ENCODE results near the gene SH2D4B. TPM values are rescaled to one million over a fixed set of nuclear protein-coding genes. Genes with fewer than 3 reads are reported as not detected.

SH2D4B gene
- total RNA-seq, 1 experiment from 2014 or later = 0.10 TPM

DNA sequence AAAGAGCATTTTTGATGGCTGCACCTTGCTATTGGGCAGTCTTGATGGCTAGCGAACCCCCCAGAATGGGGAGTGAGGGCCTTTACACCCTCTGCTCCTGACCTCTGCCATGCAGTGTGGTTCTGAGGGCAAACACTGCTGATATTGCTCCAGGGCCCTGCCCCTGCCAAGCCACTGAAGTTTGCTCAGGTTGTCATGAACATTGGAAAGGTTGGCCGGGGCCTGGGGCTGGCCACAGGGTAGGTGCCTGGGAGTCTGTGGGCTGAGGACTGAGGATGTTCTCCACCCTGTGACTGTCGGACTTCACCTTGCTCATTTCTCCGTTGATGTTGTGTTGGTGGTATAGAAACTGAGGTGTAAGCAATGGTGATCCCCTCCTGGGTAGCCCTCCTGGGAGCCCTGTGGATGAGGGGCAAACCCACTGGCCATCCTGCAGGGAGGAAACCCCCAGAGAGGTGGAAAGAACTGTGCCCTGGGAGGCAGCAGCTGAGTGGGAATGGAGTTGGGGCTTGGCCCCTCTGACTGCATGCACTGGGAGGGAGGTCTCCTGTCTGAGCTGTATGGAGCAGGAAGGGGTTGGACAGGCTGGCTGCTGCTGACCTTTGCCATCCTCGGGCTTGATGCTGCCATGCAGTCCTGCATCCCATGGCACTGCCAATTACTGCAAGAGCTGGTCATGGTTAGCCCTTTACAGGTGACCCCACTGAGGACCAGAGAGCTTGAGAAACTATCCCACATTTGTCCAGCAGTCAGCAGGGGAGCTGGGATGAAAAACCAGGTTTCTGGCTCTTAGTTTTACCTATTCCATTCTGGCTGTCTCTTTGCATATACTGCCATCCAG lies 77.1 kb downstream of the SH2D4B start:
- Histone ChIP-seq H3K4me1 (ENCODE audit: control insufficient read depth, insufficient read depth, low read length) (no peaks in the 10 kb centered on the region), H3K36me3 (ENCODE audit: control insufficient read depth, insufficient read depth, low read length) (no peaks in the 10 kb centered on the region), H3K27ac (ENCODE audit: low read length) (no peak overlapping the region), H3K9me3 (ENCODE audit: control insufficient read depth, insufficient read depth, low read depth, low read length) (no peaks in the 10 kb centered on the region), H3K27me3 (ENCODE audit: control insufficient read depth, insufficient read depth, low read length) (peaks cover 15% of the 10 kb centered on the region), H3K4me3 (ENCODE audit: low read depth in 2 of 2, low read length in 2 of 2) (no peak overlapping the region)
- ChIA-PET POLR2A (no interaction called here), CTCF (no interaction called here)
- TF ChIP-seq, protein P1, sequence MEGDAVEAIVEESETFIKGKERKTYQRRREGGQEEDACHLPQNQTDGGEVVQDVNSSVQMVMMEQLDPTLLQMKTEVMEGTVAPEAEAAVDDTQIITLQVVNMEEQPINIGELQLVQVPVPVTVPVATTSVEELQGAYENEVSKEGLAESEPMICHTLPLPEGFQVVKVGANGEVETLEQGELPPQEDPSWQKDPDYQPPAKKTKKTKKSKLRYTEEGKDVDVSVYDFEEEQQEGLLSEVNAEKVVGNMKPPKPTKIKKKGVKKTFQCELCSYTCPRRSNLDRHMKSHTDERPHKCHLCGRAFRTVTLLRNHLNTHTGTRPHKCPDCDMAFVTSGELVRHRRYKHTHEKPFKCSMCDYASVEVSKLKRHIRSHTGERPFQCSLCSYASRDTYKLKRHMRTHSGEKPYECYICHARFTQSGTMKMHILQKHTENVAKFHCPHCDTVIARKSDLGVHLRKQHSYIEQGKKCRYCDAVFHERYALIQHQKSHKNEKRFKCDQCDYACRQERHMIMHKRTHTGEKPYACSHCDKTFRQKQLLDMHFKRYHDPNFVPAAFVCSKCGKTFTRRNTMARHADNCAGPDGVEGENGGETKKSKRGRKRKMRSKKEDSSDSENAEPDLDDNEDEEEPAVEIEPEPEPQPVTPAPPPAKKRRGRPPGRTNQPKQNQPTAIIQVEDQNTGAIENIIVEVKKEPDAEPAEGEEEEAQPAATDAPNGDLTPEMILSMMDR (IDR thresholded peaks at IDR 0.05) = no peak
- no peak for TF ChIP-seq TCF7L2 (IDR thresholded peaks at IDR 0.05; ENCODE audit: low read depth, low read length)
- no peak for TF ChIP-seq SIN3A (IDR thresholded peaks at IDR 0.05; ENCODE audit: borderline replicate concordance, insufficient read depth, low read depth, low read length)
- TF ChIP-seq POLR2AphosphoS5 (IDR thresholded peaks at IDR 0.05; ENCODE audit: low read depth, low read length) = no peak
- TF ChIP-seq, protein P2, sequence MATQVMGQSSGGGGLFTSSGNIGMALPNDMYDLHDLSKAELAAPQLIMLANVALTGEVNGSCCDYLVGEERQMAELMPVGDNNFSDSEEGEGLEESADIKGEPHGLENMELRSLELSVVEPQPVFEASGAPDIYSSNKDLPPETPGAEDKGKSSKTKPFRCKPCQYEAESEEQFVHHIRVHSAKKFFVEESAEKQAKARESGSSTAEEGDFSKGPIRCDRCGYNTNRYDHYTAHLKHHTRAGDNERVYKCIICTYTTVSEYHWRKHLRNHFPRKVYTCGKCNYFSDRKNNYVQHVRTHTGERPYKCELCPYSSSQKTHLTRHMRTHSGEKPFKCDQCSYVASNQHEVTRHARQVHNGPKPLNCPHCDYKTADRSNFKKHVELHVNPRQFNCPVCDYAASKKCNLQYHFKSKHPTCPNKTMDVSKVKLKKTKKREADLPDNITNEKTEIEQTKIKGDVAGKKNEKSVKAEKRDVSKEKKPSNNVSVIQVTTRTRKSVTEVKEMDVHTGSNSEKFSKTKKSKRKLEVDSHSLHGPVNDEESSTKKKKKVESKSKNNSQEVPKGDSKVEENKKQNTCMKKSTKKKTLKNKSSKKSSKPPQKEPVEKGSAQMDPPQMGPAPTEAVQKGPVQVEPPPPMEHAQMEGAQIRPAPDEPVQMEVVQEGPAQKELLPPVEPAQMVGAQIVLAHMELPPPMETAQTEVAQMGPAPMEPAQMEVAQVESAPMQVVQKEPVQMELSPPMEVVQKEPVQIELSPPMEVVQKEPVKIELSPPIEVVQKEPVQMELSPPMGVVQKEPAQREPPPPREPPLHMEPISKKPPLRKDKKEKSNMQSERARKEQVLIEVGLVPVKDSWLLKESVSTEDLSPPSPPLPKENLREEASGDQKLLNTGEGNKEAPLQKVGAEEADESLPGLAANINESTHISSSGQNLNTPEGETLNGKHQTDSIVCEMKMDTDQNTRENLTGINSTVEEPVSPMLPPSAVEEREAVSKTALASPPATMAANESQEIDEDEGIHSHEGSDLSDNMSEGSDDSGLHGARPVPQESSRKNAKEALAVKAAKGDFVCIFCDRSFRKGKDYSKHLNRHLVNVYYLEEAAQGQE (IDR thresholded peaks at IDR 0.05; ENCODE audit: insufficient read depth in 1 of 2, low read depth in 2 of 2, low read length in 1 of 2) = no peak
- ATAC-seq = no peak
- intact Hi-C loops (cut with micrococcal nuclease; ENCODE audit: unreplicated experiment) = no loop called here
- in situ Hi-C loops (cut with HindIII; ENCODE audit: low pct_unique_long_range_greater_than_20kb, low sequenced_read_pairs) = no loop called here
- DNase-seq (ENCODE audit: low read depth, low spot score) = no peak
- BruUV-seq (replicated peaks) = no TSS peak

- BruUV-seq (replicated peaks) = no TSS peak
- in situ Hi-C loops (cut with HindIII; ENCODE audit: low pct_unique_long_range_greater_than_20kb, low sequenced_read_pairs) = no loop called here
These were observed 80.1 kb downstream of the SH2D4B start for GRCh38 chr10:80617807-80618206.

More at GRCh38 chr10:80617807-80618206, 80.1 kb downstream of the SH2D4B start:
- Histone ChIP-seq H3K27me3 (ENCODE audit: control insufficient read depth, insufficient read depth, low read length) (peaks cover 9% of the 10 kb centered on the region), H3K9me3 (ENCODE audit: control insufficient read depth, insufficient read depth, low read depth, low read length) (no peaks in the 10 kb centered on the region), H3K27ac (ENCODE audit: low read length) (no peak overlapping the region), H3K36me3 (ENCODE audit: control insufficient read depth, insufficient read depth, low read length) (no peaks in the 10 kb centered on the region), H3K4me3 (ENCODE audit: low read depth in 2 of 2, low read length in 2 of 2) (no peak overlapping the region), H3K4me1 (ENCODE audit: control insufficient read depth, insufficient read depth, low read length) (no peaks in the 10 kb centered on the region)
- ATAC-seq (no peak), DNase-seq (ENCODE audit: low read depth, low spot score) (no peak)
- ChIA-PET CTCF (interaction anchor here (1.1 kb wide), 1 partner anchor 21 kb away, joined by 5 read pairs; no protein-coding TSS in a partner anchor), POLR2A (no interaction called here)
- intact Hi-C loops (cut with micrococcal nuclease; ENCODE audit: unreplicated experiment) = no loop called here
- TF ChIP-seq SIN3A (IDR thresholded peaks at IDR 0.05; ENCODE audit: borderline replicate concordance, insufficient read depth, low read depth, low read length) = no peak
- TF ChIP-seq POLR2AphosphoS5 (IDR thresholded peaks at IDR 0.05; ENCODE audit: low read depth, low read length) = no peak
- no peak for TF ChIP-seq TCF7L2 (IDR thresholded peaks at IDR 0.05; ENCODE audit: low read depth, low read length)
- TF ChIP-seq, protein P1 (IDR thresholded peaks at IDR 0.05) = no peak
- TF ChIP-seq, protein P2 (IDR thresholded peaks at IDR 0.05; ENCODE audit: insufficient read depth in 1 of 2, low read depth in 2 of 2, low read length in 1 of 2) = no peak
